ENCODE measurements around the gene PES1. TPM values are rescaled to one million over a fixed set of nuclear protein-coding genes. Genes with fewer than 3 reads are reported as not detected.
A peak's percentile ranks its signal among the peaks of the same experiment; 100 is the strongest.
"Not testable (repeated sequence)": the region's sequence is repeated elsewhere in the genome, so short reads cannot be mapped to it uniquely, and the experiment has no call there.

PES1 gene
- total RNA-seq, 1 donor from 2014 or later, result 19.3 TPM

DNA sequence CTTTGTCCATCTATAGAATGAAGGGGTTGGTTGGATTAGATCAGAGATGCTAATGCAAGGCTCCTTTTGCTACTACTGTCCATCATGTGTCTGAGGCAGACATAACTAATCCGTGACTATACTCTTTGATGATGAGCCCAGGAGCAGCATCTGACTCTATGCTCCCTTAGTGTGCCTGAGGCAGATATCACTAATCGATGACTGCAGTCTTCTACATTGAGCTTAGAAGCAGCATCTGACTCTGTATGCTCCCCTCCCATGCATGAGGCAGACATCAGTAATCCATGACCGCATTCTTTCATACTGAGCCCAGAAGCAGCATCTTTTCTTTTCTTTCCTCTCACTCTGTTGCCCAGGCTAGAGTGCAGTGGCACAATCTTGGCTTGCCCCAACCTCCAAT, 19.5 kb upstream of the PES1 start:
- no peak for DNase-seq

DNA sequence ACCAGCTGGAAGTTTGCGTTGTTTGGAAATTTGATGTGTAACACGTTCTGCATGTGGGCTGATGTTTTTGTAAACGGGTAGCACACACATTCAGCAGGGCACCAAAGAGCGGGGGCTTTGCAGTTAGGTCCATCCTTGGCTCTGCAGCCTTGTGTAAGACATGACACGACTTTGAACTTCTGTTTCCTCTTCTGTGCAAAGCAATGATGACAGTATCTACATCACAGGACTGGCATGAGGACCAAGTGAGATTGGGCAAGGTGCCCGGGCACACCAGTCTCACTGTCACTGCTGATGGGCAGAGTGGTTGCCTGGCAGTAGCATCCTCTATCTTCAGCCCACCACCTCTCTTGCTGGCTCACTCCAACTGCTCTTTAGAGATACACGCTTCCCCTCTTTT, 18.6 kb upstream of the PES1 start:
- ATAC-seq (ENCODE audit: poor library complexity) (no peak), DNase-seq (peak; percentile 70)
- intact Hi-C loops (cut with DNase I), result no loop called here

More for the DNA sequence above, 19.5 kb upstream of the PES1 start:
- intact Hi-C loops (cut with DNase I), result no loop called here
- no peak for ATAC-seq (ENCODE audit: poor library complexity)

DNA sequence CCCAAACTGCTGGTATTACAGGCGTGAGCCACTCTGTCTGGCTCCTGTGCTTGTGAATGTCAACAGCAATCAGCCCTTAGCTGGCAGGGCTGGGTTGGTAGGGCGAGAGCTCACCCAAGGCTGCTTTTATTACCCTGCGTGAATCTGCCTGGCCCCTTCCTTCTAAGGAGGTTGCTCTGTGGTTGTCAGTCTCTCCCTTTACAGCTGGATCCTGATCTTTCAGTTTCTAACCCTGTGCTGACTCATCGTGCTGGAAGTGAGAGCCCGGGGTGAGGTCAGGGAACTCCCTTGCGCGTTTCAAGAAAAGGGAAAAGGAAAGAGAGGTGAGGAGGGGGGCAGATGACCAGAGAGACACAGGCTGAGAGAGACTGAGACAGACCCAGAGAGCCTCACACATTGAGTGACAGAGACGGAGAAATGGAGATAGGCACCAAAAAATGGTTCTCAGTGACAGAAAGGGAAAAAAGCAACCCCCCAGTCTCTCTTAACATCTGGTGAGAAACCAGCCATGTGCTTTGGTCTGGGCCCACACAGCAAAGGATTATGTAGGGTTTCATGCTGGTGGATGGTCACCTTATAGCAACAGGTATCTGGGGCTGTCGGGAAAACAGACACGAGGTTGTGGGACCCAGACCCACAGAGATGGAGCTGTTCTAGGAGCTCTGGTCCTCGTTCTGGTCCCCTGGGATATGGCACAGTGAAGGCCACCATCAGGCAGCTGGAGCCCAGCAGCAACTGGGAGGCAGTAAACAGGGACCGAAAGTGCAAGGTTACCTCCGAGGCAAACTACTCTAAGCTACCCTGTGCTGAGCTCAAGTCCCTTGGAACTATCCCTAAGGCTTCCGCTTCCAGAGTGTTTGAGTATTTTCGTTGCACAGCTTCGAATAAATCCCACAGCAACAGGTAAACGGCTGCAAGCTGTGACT, 17.8 kb upstream of the PES1 start:
- intact Hi-C loops (cut with DNase I), result no loop called here
- DNase-seq, result peak; percentile 63

DNA sequence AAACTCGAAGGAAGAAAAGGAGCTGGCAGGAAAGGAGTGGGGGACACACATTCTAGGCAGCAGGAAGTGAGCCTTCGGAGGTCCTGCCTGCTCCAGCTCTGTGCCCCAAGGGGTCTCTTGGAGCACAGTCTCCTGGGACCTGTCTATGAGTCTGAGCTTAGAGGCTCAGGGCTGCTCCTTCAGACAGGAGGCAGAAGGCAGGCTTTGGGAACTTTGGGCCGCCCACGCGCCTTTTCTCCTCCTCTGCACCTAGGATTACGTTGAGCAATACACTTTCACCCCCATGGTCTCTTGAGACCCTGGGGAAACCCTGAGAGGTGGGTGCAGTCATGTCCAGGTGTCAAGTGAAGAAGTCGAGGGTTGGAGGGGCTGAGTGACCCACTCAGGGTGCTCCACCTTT, 16.2 kb upstream of the PES1 start:
- intact Hi-C loops (cut with DNase I), result no loop called here
- ATAC-seq (ENCODE audit: poor library complexity), result no peak
- no peak for DNase-seq

More for the DNA sequence above, 17.8 kb upstream of the PES1 start:
- peak; percentile 44 for ATAC-seq (ENCODE audit: poor library complexity)

DNA sequence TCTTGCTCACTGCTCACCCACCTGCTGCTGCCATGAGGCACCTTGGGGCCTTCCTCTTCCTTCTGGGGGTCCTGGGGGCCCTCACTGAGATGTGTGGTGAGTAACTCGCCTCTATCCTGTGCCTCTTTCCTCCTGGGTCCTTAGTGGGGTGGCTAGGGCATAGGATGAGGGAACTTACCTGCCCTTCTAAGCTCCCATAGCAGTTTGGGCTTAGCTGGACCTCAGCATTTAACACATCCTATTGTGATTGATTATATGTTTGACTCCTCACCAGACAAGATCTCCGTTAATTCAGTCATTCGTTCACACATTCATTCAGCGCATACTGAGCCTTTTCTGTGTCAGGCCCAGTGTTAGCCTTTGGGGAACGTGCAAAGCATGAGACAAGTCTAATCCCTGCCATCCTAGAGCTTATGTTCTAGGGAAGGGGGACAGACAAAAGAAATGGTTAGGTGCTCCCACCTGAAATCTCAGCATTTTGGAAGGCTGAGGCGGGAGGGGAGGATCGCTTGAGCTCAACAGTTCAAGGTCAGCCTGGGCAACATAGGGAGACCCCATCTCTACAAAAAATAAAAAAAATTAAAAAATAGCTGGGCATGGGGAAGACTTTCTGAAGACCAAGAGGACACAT, 15.7 kb upstream of the PES1 start:
- DNase-seq, result no peak
- ATAC-seq (ENCODE audit: poor library complexity), result no peak
- intact Hi-C loops (cut with DNase I), result no loop called here

DNA sequence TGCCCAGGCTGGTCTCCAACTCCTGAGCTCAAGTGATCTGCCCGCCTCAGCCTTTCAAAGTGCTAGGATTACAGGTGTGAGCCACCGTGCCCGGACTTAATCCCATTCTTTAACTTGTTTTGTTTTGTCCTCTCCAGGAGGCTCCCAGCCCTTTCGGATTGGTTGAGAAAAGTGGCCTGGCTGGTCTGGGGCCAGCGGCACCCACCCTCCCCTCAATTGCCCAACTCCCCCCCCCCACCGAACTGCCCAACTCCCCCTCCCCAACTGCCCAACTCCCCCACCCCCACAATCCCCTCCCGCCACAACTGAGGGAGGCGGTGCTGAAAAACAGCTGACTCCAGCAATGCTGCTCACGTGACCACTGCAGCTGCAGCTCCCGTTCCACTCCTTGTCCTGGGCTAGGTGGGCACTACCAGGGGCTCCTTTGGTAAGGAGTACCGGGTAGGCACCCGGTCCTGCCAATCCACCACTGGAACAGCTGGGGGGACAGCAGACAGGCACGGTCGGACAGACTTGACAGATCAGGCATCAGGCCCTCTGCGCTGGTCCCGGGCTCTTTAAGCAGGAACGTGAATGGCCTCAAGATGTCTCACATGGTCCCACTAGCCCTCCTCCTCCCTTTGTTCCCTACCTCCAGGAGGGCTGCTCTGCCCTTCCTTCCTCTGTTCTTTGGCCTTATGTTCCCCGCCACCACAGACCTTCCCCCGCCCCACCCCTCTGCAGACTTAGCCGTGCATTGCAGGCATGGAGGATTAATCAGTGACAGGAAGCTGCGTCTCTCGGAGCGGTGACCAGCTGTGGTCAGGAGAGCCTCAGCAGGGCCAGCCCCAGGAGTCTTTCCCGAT, 15.0 kb upstream of the PES1 start, which contains the start of gene TCN2:
TCN2 (plus strand) TSS at position 720 of the 845 bp plus-strand sequence. CDS start 158 bp downstream, outside the sequence.
- DNase-seq (peak; percentile 81), ATAC-seq (ENCODE audit: poor library complexity) (peak; percentile 87)
- intact Hi-C loops (cut with DNase I), result no loop called here

DNA sequence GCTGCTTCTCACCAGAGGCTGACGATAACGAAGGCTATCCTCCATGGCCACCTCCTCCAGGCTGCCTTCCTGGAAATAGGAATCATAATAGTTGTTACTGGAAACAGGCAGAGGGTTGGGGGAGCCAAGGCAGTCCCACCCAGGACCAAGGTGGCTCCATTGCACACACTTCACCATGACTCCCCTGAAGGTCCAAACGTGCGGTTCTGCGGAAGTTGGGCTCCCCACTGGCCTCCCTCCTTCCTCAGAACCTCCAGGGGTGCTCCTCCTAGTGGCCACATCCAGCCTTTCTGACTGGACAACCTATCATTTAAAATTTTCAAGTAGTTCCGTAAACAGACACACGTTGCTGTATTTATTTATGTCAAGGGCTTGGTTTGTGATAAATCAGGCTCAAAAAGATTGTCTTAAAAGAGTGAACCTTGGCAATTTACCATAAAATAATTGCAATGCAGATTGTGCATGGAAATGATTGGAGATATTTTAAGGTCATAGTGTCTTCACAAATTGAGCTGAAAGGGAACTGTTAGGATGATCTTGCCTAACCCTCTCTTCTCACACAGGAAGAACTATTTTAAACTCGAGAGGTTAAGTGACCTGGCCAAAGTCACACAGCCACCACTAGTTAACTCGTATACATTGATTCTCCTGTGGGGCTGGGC, 13.9 kb upstream of the PES1 start:
- intact Hi-C loops (cut with DNase I), result no loop called here
- DNase-seq (peak; percentile 73), ATAC-seq (ENCODE audit: poor library complexity) (peak; percentile 44)

DNA sequence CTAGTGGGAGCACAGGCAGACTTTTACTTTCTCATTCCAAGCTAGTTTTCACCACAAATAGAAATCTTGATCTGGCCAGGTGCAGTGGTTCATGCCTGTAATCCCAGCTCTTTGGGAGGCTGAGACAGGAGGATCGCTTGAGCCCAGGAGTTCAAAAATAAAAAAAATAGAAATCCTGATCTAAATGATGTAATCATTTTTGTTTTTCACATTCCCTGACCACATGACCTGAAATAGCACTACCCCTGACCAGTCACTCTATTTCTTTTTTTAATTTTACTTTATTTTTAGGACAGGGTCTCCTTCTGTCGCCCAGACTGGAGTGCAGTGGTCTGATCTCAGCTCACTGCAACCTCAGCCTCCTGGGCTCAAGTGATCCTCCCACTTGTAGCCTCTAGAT, 13.0 kb upstream of the PES1 start:
- DNase-seq (no peak), ATAC-seq (ENCODE audit: poor library complexity) (no peak)
- intact Hi-C loops (cut with DNase I), result no loop called here

DNA sequence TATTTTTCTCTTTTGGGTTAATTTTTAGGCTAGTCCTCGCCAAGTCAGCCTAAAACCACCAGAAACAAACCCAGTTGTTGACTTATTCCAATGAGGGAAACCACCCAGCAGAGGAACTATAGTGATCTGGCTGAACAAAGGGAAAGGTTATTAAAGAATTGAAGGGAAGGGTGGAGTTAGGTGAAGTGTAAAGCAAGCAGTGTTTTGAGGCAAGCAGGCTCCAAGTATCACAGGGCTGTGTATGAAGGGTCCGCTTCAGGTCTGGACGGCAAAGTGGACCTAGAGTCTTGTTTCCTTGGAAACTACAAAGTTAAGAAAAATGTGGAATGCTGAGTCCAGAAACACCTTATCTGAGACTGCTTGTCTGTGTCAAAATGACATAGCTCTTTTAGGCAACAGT, 12.1 kb upstream of the PES1 start:
- DNase-seq (no peak), ATAC-seq (ENCODE audit: poor library complexity) (no peak)
- intact Hi-C loops (cut with DNase I), result no loop called here

DNA sequence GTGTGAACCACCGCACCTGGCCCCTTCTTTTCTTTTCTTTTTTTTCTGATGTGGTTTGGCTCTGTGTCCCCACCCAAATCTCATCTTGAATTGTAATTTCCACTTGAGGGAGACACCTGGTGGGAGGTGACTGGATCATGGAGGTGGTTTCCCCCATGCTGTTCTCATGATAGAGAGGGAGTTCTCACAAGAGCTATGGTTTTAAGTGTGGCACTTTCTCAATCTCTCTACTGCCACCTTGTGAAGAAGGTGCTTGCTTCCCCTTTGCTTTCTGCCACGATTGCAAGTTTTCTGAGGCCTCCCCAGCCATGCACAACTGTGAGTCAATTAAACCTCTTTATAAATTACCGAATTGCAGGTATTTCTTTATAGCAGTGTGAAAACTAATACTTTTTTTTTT, 10.3 kb upstream of the PES1 start:
- intact Hi-C loops (cut with DNase I), result no loop called here
- no peak for DNase-seq
- no peak for ATAC-seq (ENCODE audit: poor library complexity)

DNA sequence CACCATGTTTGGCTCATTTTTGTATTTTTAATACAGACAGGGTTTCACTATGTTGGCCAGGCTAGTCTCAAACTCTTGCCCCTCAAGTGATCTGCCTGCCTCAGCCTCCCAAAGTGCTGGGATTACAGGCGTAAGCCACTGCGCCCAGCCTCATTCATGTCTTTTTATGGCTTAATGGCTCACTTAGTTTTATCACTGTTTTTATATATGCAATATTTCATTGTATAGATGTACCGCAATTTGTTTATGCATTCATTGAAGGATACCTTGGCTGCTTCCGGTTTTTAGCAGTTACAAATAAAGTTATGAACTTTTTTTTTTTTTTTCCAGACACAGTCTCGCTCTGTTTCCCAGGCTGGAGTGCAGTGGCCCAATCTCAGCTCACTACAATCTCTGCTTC, 9.8 kb upstream of the PES1 start:
- ATAC-seq (ENCODE audit: poor library complexity), result no peak
- DNase-seq, result no peak
- intact Hi-C loops (cut with DNase I), result no loop called here

DNA sequence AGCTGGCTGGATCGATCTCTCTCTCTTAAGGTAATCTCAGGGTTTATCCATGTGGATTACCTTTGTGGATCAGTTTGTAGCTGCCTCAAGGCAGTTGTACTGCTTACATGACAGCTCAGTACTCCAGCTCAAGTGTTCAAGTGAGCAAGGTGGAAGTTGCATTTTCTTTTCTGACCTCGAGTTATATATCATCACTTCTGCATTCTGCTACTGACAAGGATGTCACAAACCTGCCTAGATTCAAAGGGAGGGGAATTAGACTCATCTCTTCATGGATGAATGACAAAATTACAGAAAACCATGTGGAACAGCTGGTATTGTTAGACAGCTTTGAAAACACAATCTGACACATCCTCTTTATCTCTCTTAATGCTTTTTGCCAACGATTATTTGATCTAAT, 9.2 kb upstream of the PES1 start:
- ATAC-seq (ENCODE audit: poor library complexity), result no peak
- no peak for DNase-seq
- intact Hi-C loops (cut with DNase I), result no loop called here

DNA sequence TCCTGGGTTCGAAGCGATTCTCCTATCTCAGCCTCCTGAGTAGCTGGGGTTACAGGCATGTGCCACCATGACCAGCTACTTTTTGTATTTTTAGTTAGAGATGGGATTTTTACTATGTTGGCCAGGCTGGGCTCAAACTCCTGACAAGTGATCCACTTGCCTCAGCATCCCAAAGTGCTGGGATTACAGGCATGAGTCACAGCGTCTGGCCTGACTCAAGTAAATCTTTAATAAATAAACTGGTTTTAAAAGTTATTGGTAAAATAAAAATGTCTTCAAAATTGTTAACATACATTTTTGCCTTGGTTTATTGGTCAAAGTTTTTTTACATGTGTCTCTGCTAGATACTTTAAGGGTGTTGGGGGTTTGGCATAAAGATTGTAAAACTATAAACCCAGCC, 7.3 kb upstream of the PES1 start:
- DNase-seq (no peak), ATAC-seq (ENCODE audit: poor library complexity) (no peak)
- intact Hi-C loops (cut with DNase I), result no loop called here

DNA sequence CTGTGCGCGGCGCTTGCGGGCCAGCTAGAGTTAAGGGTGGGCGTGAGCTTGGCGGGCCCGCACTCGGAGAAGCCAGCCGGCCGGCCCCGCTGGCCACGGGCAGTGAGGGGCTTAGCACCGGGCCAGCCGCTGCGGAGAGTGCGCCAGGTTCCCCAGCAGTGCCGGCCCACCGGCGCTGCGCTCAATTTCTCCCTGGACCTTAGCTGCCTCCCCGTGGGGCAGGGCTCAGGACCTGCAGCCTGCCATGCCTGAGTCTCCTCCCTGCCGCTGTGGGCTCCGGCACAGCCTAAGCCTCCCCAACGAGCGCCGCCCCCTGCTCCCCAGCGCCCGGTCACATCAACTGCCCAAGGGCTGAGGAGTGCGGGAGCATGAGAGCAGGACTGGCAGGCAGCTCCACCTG, 5.2 kb upstream of the PES1 start:
- DNase-seq (no peak), ATAC-seq (ENCODE audit: poor library complexity) (no peak)
- intact Hi-C loops (cut with DNase I), result no loop called here

DNA sequence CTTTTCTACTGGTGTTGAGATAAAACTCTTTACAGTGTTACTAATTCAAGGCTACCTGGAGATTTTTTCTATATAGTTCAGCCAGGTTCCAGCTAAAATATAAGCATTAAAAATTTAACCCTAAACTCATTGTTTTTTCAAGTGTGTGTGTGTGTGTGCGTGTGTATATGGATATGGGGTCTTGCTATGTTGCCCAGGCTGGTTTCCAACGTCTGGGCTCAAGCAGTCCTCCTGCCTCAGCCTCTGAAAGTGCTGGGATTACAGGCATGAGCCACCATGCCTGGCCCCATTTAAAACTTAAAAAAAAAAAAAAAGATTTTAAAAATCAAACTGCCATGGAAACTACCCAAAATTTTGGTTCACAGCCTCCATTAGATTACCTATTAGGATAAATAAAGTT, 4.5 kb upstream of the PES1 start:
- no peak for ATAC-seq (ENCODE audit: poor library complexity)
- intact Hi-C loops (cut with DNase I), result no loop called here
- no peak for DNase-seq

DNA sequence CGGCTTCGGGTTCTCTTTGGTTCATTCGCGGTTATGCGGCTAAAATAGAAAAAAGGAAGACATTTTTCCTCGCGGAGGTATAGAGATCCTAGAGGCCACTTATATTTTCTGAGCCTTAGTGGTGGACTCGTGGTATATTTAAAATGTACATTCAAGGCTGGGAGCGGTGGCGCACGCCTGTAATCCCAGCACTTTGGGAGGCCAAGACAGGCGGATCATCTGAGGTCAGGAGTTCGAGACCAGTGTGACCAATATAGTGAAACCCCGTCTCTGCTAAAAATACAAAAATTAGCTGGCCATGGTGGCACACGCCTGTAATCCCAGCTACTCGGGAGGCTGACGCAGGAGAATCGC, 627 bp upstream of the PES1 start:
- ATAC-seq (ENCODE audit: poor library complexity); DNase-seq; intact Hi-C loops (cut with DNase I): not testable (repeated sequence)

DNA sequence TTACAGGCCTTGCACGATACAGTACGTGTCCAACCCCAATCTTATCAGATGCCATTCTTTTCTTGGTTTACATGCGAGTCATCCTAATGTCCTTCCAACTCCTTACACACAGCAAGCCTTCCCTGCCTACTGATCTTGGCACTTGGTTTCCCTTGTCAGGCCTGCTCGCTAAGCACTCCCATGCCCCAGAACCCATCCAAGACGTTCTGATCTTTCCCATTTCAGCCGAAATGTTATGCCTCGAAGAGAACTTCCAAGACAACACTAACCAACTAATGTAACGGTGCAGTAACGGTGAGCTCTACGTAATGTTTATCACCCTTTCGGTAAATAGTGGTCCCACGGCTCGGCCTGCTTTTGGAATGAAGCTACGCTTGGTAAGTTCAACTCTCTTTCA, 521 bp downstream of the PES1 start:
- intact Hi-C loops (cut with DNase I), result no loop called here
- DNase-seq (no peak), ATAC-seq (ENCODE audit: poor library complexity) (no peak)

DNA sequence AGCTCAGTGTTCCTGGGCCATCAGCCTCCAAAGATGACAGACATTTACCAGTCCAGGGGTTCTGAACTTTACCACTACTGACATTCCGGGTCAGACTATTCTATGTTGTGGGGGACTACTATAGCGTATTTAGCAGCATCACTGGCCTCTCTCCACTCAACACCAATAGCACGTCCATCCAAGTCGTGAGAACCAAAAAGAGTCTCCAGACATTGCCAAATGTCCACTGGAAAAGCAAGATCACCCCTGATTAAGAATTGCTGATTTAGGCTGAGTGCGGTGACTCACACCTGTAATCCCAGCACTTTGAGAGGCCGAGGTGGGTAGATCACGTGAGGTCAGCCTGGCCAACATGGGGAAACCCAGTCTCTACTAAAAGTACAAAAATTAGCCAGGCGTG, 5.3 kb downstream of the PES1 start:
- DNase-seq (no peak), ATAC-seq (ENCODE audit: poor library complexity) (no peak)
- intact Hi-C loops (cut with DNase I), result no loop called here

DNA sequence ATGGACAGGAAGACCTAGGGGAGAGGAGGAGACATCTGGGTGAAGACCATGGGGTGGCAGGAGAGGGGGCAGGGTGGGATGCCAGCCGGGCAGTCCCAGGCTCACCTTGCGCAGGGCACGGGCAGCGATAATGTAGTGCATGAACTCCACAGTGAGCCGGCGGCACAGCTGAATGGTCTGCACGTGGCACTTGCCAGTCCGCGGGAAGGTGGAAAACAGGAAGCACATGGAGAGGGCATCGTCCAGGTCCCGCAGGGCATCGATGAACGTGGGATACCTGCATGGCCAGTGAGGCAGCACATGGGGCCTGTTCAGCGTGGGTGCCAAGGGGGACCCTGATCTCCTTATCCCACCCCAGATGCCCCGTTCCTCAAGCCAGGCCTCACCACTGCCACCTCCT, 7.3 kb downstream of the PES1 start:
- no peak for DNase-seq
- intact Hi-C loops (cut with DNase I), result no loop called here
- no peak for ATAC-seq (ENCODE audit: poor library complexity)

All from Right ventricle myocardium superior (tissue), 1 donor.